Endodermal cell (in vitro differentiated cells): ENCODE results near the gene CDH13. TPM values are rescaled to one million over a fixed set of nuclear protein-coding genes. Genes with fewer than 3 reads are reported as not detected.

Experiments used
- DNase-seq: peaks from one replicate; pipeline ENCODE4 v3.0.0-alpha.2; 2017
- H3K27ac ChIP-seq: 2 replicates; pipeline ENCODE4 v1.5.1; 2013; ENCODE audit warnings: mild to moderate bottlenecking, low read depth, low read length, moderate library complexity
- H3K27me3 ChIP-seq: 2 replicates; pipeline ENCODE4 v1.6.1; 2013; ENCODE audit warnings: mild to moderate bottlenecking, low read length, moderate library complexity; ENCODE audit not compliant: insufficient read depth, control insufficient read depth, poor library complexity, severe bottlenecking
- H3K36me3 ChIP-seq: 2 replicates; pipeline ENCODE4 v1.7.0; 2013; ENCODE audit warnings: mild to moderate bottlenecking, low read length, moderate library complexity; ENCODE audit not compliant: control insufficient read depth, insufficient read depth
- H3K4me1 ChIP-seq: one replicate; pipeline ENCODE4 v1.7.0; 2013; ENCODE audit warnings: low read length; ENCODE audit not compliant: control insufficient read depth, insufficient read depth
- H3K4me3 ChIP-seq: 2 replicates; pipeline ENCODE4 v1.5.1; 2013; ENCODE audit warnings: mild to moderate bottlenecking, low read length, moderate library complexity
- H3K9ac ChIP-seq: 2 replicates; pipeline ENCODE4 v1.6.1; 2013; ENCODE audit warnings: mild to moderate bottlenecking, low read length, moderate library complexity; ENCODE audit not compliant: poor library complexity, severe bottlenecking; ENCODE audit errors: extremely low read depth
- H3K9me3 ChIP-seq: 2 replicates; pipeline ENCODE4 v1.6.1; 2013; ENCODE audit warnings: mild to moderate bottlenecking, low read length, moderate library complexity; ENCODE audit not compliant: control insufficient read depth
- H3K27ac Mint-ChIP-seq: 2 replicates; pipeline ENCODE4 v1.8.0; 2020; ENCODE audit warnings: mixed read lengths
- H3K27me3 Mint-ChIP-seq: 2 replicates; pipeline ENCODE4 v1.8.0; 2021; ENCODE audit warnings: mild to moderate bottlenecking, mixed read lengths; ENCODE audit not compliant: insufficient read depth
- H3K36me3 Mint-ChIP-seq: 2 replicates; pipeline ENCODE4 v1.8.0; 2020; ENCODE audit warnings: low read depth, mixed read lengths
- H3K4me1 Mint-ChIP-seq: 2 replicates; pipeline ENCODE4 v1.8.0; 2020; ENCODE audit warnings: mixed read lengths
- H3K4me3 Mint-ChIP-seq: 2 replicates; pipeline ENCODE4 v1.8.0; 2020; ENCODE audit warnings: mild to moderate bottlenecking, moderate library complexity, mixed read lengths
- H3K9me3 Mint-ChIP-seq: 2 replicates; pipeline ENCODE4 v1.8.0; 2020; ENCODE audit warnings: mild to moderate bottlenecking, mixed read lengths
- CTCF ChIP-seq: fragments of 200-600 bp; sonication (generic); conservative IDR thresholded peaks from 2 replicates; pipeline ENCODE4 v1.5.0; 2021; ENCODE audit warnings: antibody characterized with exemption, mild to moderate bottlenecking
- WGBS, 2 experiments: methylation state at CpG; one replicate each; pipeline versions ENCODE4 v1.1.5 to v1.1.7; 2013; ENCODE audit warnings: missing lambda C conversion rate in 2 of 2, mixed read lengths in 1 of 2; ENCODE audit not compliant: insufficient coverage in 1 of 2, insufficient read length in 1 of 2; 5-methylcytosine and 5-hydroxymethylcytosine counted together
- total RNA-seq, 2 donors: library from RNA; stranded (reverse); fragmentation: NEBNext Ultra II Directional in 1 of 2; extraction: Animal tissue kit (Norgen Biotek cat#: 25700) in 1 of 2; gene quantifications; 2 replicates in 1 of 2; 3 replicates in 1 of 2; pipeline ENCODE4 v1.2.1, GENCODE V29; 2021

CDH13 gene
- total RNA-seq, 2 donors from 2014 or later, result 0.86 to 1.8 TPM

- peaks cover 2% of the 10 kb centered on the region for H3K27me3 Mint-ChIP-seq
- no peaks in the 10 kb centered on the region for H3K9me3 Mint-ChIP-seq
- 60 to 61% methylated on average over 1 to 7 of the region's 7 CpGs for WGBS, 2 experiments
- TF ChIP-seq CTCF, result no peak
- Histone ChIP-seq H3K9me3 (no peaks in the 10 kb centered on the region), H3K4me1 (peaks cover 8% of the 10 kb centered on the region), H3K27me3 (no peaks in the 10 kb centered on the region), H3K4me3 (no peak overlapping the region), H3K36me3 (no peaks in the 10 kb centered on the region), H3K9ac (no peak overlapping the region), H3K27ac (no peak overlapping the region)
- H3K4me1 Mint-ChIP-seq, result peaks cover 17% of the 10 kb centered on the region
- no peak overlapping the region for H3K4me3 Mint-ChIP-seq
- H3K36me3 Mint-ChIP-seq, result no peaks in the 10 kb centered on the region
- no peak overlapping the region for H3K27ac Mint-ChIP-seq
- DNase-seq, result no peak
Measured at GRCh38 chr16:83682868-83683235, 1056.1 kb downstream of the CDH13 start.

- H3K9me3 ChIP-seq, result no peaks in the 10 kb centered on the region
- Mint-ChIP-seq H3K27ac (no peak overlapping the region), H3K4me3 (no peak overlapping the region), H3K4me1 (peaks cover 17% of the 10 kb centered on the region), H3K9me3 (no peaks in the 10 kb centered on the region), H3K27me3 (peaks cover 2% of the 10 kb centered on the region), H3K36me3 (no peaks in the 10 kb centered on the region)
- no peak overlapping the region for H3K4me3 ChIP-seq
- no peaks in the 10 kb centered on the region for H3K36me3 ChIP-seq
- DNase-seq, result no peak
- 91 to 92% methylated on average over 5 to 8 of the region's 8 CpGs for WGBS, 2 experiments
- no peak overlapping the region for H3K9ac ChIP-seq
- H3K27me3 ChIP-seq, result no peaks in the 10 kb centered on the region
- peaks cover 8% of the 10 kb centered on the region for H3K4me1 ChIP-seq
- no peak overlapping the region for H3K27ac ChIP-seq
- no peak for TF ChIP-seq CTCF
Measured at GRCh38 chr16:83685615-83686165, 1058.9 kb downstream of the CDH13 start.

- Histone ChIP-seq H3K27ac (no peak overlapping the region), H3K27me3 (no peaks in the 10 kb centered on the region), H3K4me1 (peaks cover 7% of the 10 kb centered on the region), H3K9ac (no peak overlapping the region), H3K36me3 (no peaks in the 10 kb centered on the region), H3K4me3 (no peak overlapping the region), H3K9me3 (no peaks in the 10 kb centered on the region)
- 90 to 94% methylated on average over 3 of the region's 3 CpGs for WGBS, 2 experiments
- Mint-ChIP-seq H3K4me1 (peaks cover 13% of the 10 kb centered on the region), H3K9me3 (no peaks in the 10 kb centered on the region), H3K4me3 (no peak overlapping the region), H3K27me3 (peaks cover 2% of the 10 kb centered on the region), H3K36me3 (no peaks in the 10 kb centered on the region), H3K27ac (no peak overlapping the region)
- TF ChIP-seq CTCF, result no peak
- no peak for DNase-seq
Measured at GRCh38 chr16:83686726-83687125, 1060.0 kb downstream of the CDH13 start.
